ENCODE results near the gene CD79B. TPM values are rescaled to one million over a fixed set of nuclear protein-coding genes. Genes with fewer than 3 reads are reported as not detected.

Gene CD79B
- total RNA-seq, 1 donor from 2014 or later: 0.25 TPM

- Histone ChIP-seq H3K27ac (ENCODE audit: low read depth, low read length) (no peak overlapping the region), H4K20me1 (ENCODE audit: insufficient read depth, low read length) (no peaks in the 10 kb centered on the region), H3K4me1 (ENCODE audit: insufficient read depth, low read length) (no peaks in the 10 kb centered on the region), H3K4me3 (ENCODE audit: insufficient read depth, low read depth, low read length) (no peak overlapping the region), H3K36me3 (ENCODE audit: insufficient read depth, low read length) (no peaks in the 10 kb centered on the region), H3K9ac (ENCODE audit: low read length) (no peak overlapping the region), H3K9me3 (ENCODE audit: insufficient read depth, low read depth, low read length) (no peaks in the 10 kb centered on the region), H3K4me2 (ENCODE audit: low read length) (no peak overlapping the region), H2AFZ (ENCODE audit: low read depth, low read length) (no peak overlapping the region), H3K27me3 (ENCODE audit: insufficient read depth, low read length) (peaks cover 5% of the 10 kb centered on the region), H3K79me2 (ENCODE audit: insufficient read depth, low read length) (no peaks in the 10 kb centered on the region)
- FAIRE-seq: no peak
- H3K4me3 Mint-ChIP-seq (ENCODE audit: unreplicated experiment): no peak overlapping the region
- DNase-seq (ENCODE audit: low read depth): no peak
- peaks cover 2% of the 10 kb centered on the region for H3K9me3 Mint-ChIP-seq (ENCODE audit: unreplicated experiment)
- peaks cover 25% of the 10 kb centered on the region for H3K27me3 Mint-ChIP-seq (ENCODE audit: low read depth, unreplicated experiment)
- no peak overlapping the region for H3K27ac Mint-ChIP-seq (ENCODE audit: unreplicated experiment)
- no peaks in the 10 kb centered on the region for H3K36me3 Mint-ChIP-seq (ENCODE audit: low read depth, unreplicated experiment)
- TF ChIP-seq, protein P1, sequence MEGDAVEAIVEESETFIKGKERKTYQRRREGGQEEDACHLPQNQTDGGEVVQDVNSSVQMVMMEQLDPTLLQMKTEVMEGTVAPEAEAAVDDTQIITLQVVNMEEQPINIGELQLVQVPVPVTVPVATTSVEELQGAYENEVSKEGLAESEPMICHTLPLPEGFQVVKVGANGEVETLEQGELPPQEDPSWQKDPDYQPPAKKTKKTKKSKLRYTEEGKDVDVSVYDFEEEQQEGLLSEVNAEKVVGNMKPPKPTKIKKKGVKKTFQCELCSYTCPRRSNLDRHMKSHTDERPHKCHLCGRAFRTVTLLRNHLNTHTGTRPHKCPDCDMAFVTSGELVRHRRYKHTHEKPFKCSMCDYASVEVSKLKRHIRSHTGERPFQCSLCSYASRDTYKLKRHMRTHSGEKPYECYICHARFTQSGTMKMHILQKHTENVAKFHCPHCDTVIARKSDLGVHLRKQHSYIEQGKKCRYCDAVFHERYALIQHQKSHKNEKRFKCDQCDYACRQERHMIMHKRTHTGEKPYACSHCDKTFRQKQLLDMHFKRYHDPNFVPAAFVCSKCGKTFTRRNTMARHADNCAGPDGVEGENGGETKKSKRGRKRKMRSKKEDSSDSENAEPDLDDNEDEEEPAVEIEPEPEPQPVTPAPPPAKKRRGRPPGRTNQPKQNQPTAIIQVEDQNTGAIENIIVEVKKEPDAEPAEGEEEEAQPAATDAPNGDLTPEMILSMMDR (IDR thresholded peaks at IDR 0.05; ENCODE audit: insufficient read depth, low read depth, low read length): no peak
- TF ChIP-seq EZH2 (IDR thresholded peaks at IDR 0.05; ENCODE audit: insufficient read depth, low read length): no peak
- H3K4me1 Mint-ChIP-seq (ENCODE audit: low read depth, unreplicated experiment): no peaks in the 10 kb centered on the region
Measured at GRCh38 chr17:63937319-63937718, 5.2 kb upstream of the CD79B start.

DNA sequence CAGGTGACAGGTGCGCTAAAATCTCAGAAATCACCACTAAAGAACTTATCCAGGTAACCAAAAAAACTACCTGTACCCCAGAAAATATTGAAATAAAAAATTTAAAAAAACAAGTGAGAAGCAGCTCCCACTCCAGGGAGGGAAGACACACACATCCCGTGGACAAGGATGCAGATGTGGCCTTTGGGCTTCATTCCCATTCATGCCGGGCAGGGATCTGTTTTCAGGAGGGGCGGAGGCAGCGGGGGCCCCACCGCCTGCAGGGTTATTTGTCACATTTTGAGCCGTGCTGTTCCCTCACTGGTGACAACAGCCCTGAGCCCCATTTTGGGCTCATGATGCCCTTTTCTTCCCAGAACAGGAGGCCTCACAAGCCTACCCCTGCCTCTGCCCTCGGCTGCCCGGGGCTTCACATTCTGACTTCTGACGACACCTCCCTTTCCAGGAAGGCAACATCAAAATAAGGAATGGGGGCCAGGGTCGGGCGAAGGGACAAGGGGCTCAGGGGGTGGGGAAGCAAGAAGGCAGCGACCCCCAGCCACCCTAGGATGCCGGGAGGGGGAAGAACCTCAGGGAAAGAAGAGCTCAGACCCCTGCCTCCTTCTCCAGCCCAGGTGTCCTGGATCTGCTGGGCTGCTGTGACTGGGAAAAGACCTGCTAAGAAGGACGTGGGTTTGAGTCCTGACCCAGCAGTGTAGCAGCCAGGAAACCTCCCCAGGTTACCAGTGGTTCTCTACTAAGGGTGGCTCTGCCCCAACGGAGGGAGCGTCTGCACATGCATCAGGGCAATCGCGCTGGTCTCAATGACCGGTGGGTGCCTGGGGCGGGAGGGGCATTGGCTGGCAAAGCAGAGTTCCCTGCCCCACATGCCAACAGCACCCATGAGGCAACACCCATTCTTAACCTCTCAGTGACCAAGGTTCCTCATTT lies 2.3 kb upstream of the CD79B start:
- H3K9me3 Mint-ChIP-seq (ENCODE audit: unreplicated experiment): no peaks in the 10 kb centered on the region
- H3K27ac Mint-ChIP-seq (ENCODE audit: unreplicated experiment): no peak overlapping the region
- no peak for FAIRE-seq

More for the DNA sequence above, 2.3 kb upstream of the CD79B start:
- Mint-ChIP-seq H3K36me3 (ENCODE audit: low read depth, unreplicated experiment) (no peaks in the 10 kb centered on the region), H3K27me3 (ENCODE audit: low read depth, unreplicated experiment) (peaks cover 21% of the 10 kb centered on the region), H3K4me3 (ENCODE audit: unreplicated experiment) (no peak overlapping the region), H3K4me1 (ENCODE audit: low read depth, unreplicated experiment) (no peaks in the 10 kb centered on the region)
- H3K4me1 ChIP-seq (ENCODE audit: insufficient read depth, low read length): no peaks in the 10 kb centered on the region
- H3K36me3 ChIP-seq (ENCODE audit: insufficient read depth, low read length): no peaks in the 10 kb centered on the region
- H4K20me1 ChIP-seq (ENCODE audit: insufficient read depth, low read length): no peaks in the 10 kb centered on the region
- TF ChIP-seq, protein P1 (IDR thresholded peaks at IDR 0.05; ENCODE audit: insufficient read depth, low read depth, low read length): no peak
- no peak for TF ChIP-seq EZH2 (IDR thresholded peaks at IDR 0.05; ENCODE audit: insufficient read depth, low read length)
- no peak overlapping the region for H3K27ac ChIP-seq (ENCODE audit: low read depth, low read length)
- H3K27me3 ChIP-seq (ENCODE audit: insufficient read depth, low read length): peaks cover 5% of the 10 kb centered on the region
- H3K4me3 ChIP-seq (ENCODE audit: insufficient read depth, low read depth, low read length): no peak overlapping the region
- no peak overlapping the region for H2AFZ ChIP-seq (ENCODE audit: low read depth, low read length)
- H3K9me3 ChIP-seq (ENCODE audit: insufficient read depth, low read depth, low read length): no peaks in the 10 kb centered on the region
- DNase-seq (ENCODE audit: low read depth): no peak
- H3K9ac ChIP-seq (ENCODE audit: low read length): no peak overlapping the region
- no peaks in the 10 kb centered on the region for H3K79me2 ChIP-seq (ENCODE audit: insufficient read depth, low read length)
- no peak overlapping the region for H3K4me2 ChIP-seq (ENCODE audit: low read length)

Data from astrocyte (in vitro differentiated cells and primary cell).